Neutrophil (primary cell): ENCODE results near the gene PROSER3.

Experiments
- H3K27ac ChIP-seq: fragments of 200-600 bp; sonication (generic); 2 replicates; pipeline ENCODE4 v1.5.1; 2016; ENCODE audit warnings: mild to moderate bottlenecking, moderate library complexity
- H3K27me3 ChIP-seq: fragments of 200-600 bp; sonication (generic); 2 replicates; pipeline ENCODE4 v1.6.0; 2016; ENCODE audit warnings: mild to moderate bottlenecking
- H3K36me3 ChIP-seq: fragments of 200-600 bp; sonication (generic); 2 replicates; pipeline ENCODE4 v1.5.1; 2017
- H3K4me1 ChIP-seq, 2 experiments: fragments of 200-600 bp in 1 of 2; sonication (generic) in 1 of 2; 1 replicate in 1 of 2; 2 replicates in 1 of 2; pipeline versions ENCODE4 v1.5.1 to v1.6.1; 2013 to 2016; ENCODE audit warnings: low read depth in 1 of 2, low read length in 1 of 2, mild to moderate bottlenecking in 1 of 2, moderate library complexity in 1 of 2; ENCODE audit not compliant: control insufficient read depth in 1 of 2, insufficient read depth in 1 of 2
- H3K4me3 ChIP-seq, 2 experiments: fragments of 200-600 bp in 1 of 2; sonication (generic) in 1 of 2; 1 replicate in 1 of 2; 2 replicates in 1 of 2; pipeline ENCODE4 v1.5.1; 2013 to 2016; ENCODE audit warnings: low read depth in 1 of 2, low read length in 1 of 2, mild to moderate bottlenecking in 1 of 2, moderate library complexity in 1 of 2
- H3K9me3 ChIP-seq: fragments of 200-600 bp; sonication (generic); 2 replicates; pipeline ENCODE4 v1.5.1; 2016
- CTCF ChIP-seq: fragments of 200-600 bp; sonication (generic); IDR thresholded peaks from 2 replicates; pipeline ENCODE4 v1.5.1; 2016; ENCODE audit warnings: antibody characterized with exemption

Gene PROSER3

DNA sequence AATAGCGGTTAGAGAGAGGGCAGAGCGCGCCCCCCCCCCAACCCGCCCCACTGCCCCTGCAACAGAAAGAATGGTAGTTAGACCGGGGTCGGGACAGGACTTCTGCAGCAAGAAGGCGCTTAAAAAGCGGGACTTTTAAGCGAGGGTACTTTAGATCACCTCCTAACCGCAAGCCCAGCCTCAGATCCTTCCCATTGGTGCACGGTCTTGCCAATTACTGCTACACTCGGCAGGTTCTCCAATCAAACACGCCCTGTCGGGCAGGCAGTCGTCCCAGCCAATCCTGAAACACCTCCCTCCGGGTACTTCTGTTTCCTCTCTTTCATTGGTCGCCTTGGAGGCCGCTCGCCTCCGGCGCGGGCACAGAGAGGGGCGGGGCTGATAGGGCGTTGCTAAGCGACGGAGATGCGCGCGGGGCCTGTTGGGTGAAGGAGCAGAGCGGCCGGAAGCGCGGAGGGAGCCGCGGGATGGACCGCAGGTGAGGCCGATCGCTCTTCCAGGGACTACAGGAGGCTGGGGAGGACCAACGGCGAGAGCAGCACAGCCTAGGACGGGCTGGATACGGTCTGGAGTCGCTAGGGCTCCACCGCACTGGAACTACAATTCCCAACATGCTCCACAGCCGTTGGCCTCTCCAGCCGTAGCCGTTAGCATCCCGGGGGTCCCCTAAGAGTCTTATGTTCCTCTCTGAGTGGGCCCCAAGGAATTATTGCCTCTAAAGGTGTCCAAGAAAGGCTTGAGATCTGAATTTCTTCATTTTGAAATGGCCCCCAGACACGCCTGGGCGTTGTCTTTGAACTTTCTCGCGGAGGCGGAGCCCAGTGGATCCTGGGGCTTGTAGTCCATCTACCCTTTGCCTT, at the start of gene PROSER3:
Gene PROSER3, plus strand, starts transcription at position 428 of the 860 bp plus-strand sequence. Its CDS starts 40 bp downstream, at position 468.
- H3K36me3 ChIP-seq, result peaks cover 42% of the 10 kb centered on the region
- no peaks in the 10 kb centered on the region for H3K9me3 ChIP-seq
- peak within 1 kb of the TSS; percentile 85 for H3K27ac ChIP-seq
- peaks cover 33 to 36% of the 10 kb centered on the region in 2 experiments for H3K4me1 ChIP-seq
- TF ChIP-seq CTCF, result peak; percentile 14
- peaks cover 33% of the 10 kb centered on the region for H3K27me3 ChIP-seq
- H3K4me3 ChIP-seq, result peak within 1 kb of the TSS; percentile 78 to 87

DNA sequence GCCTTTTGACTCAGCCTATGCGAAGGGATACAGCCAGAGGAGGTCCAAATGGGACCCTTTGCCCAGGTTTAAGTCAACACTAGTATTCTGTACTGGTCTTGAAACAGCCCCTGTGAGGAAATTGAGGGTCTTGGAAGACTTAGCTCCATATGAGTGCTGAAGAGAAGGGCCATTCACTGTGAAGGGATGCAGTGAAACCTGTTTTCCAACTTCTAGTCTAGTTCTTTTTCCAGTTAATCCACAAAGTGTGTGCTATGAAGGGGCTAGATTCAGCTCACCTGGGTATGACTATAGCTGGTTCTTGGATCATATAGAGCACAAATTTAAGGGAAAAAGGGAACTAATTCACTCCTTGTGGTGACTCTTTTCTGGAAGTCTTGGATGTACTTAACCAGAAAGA, 49.6 kb upstream of the PROSER3 start:
- no peak for TF ChIP-seq CTCF
- Histone ChIP-seq H3K27ac (no peak overlapping the region), H3K4me1 (no peaks in the 10 kb centered on the region), H3K9me3 (no peaks in the 10 kb centered on the region), H3K4me3 (no peak overlapping the region), H3K27me3 (peaks cover 60% of the 10 kb centered on the region), H3K36me3 (no peaks in the 10 kb centered on the region)

DNA sequence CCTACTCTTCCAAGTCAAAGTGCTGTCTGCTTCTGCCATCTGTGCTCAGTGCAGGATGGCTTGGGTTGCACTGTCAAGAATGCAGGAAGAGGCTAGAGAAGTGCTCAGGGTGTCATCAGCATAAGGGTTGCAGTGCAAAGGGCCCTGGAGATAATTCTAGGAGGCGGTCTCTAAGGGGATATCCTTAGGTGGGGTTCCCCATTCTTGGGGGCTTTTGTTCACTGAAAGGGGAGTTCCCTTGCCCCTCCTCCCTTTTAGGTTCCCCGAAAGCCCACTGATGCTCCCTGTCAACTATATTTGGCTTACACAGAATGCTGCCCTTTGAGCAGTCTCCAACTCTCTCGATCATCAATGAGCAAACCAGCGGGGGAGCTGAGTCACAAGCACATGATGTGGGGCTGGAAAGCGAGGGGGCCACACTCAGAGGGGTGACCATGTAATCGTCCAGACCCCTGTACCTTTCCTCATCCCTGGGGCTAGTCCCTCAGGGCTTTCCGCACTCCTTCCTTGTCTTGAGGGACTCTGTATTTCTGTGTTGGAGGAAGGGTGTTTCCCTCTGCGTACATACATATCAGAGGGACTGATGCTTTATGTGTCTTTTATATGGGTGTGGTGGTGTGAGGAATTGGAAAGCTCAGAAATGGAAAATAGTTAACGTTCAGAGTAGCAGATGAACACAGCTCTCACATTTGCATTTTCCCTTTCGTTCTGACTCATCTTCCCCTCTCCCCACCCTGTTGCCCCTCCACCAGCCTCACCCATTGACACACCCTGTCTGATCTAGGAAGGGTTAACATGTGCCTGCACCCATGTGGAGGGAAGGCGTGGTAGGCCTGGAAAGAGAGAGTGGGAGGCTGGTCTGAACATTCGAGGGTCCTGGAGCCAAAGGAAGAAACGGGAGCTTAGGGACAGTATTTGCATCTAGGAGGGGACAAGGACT, 46.9 kb upstream of the PROSER3 start:
- H3K36me3 ChIP-seq, result no peaks in the 10 kb centered on the region
- TF ChIP-seq CTCF, result no peak
- H3K4me1 ChIP-seq, result peaks cover 7 to 10% of the 10 kb centered on the region in 2 experiments
- H3K9me3 ChIP-seq, result no peaks in the 10 kb centered on the region
- peaks cover 45% of the 10 kb centered on the region for H3K27me3 ChIP-seq
- no peak overlapping the region for H3K27ac ChIP-seq
- no peak overlapping the region for H3K4me3 ChIP-seq

- no peak for TF ChIP-seq CTCF
- H3K4me1 ChIP-seq, result peaks cover 15 to 23% of the 10 kb centered on the region in 2 experiments
- H3K27me3 ChIP-seq, result peaks cover 38% of the 10 kb centered on the region
- no peaks in the 10 kb centered on the region for H3K36me3 ChIP-seq
- no peak overlapping the region for H3K27ac ChIP-seq
- no peak overlapping the region for H3K4me3 ChIP-seq
- H3K9me3 ChIP-seq, result no peaks in the 10 kb centered on the region
Observed at GRCh38 chr19:35712567-35713505, 45.1 kb upstream of the PROSER3 start.

- Histone ChIP-seq H3K4me1 (peaks cover 17 to 26% of the 10 kb centered on the region in 2 experiments), H3K36me3 (no peaks in the 10 kb centered on the region), H3K4me3 (no peak overlapping the region), H3K9me3 (no peaks in the 10 kb centered on the region), H3K27ac (no peak overlapping the region), H3K27me3 (peaks cover 31% of the 10 kb centered on the region)
- no peak for TF ChIP-seq CTCF
Observed at GRCh38 chr19:35713506-35713850, 44.5 kb upstream of the PROSER3 start.
